ENCODE results near the gene HUNK. TPM values are rescaled to one million over a fixed set of nuclear protein-coding genes. Genes with fewer than 3 reads are reported as not detected.

HUNK gene
- total RNA-seq, 4 donors from 2014 or later, result 0.42 to 3.2 (median 1.0) TPM

- TF ChIP-seq POLR2A (IDR thresholded peaks at IDR 0.05; ENCODE audit: low read depth), result no peak
- TF ChIP-seq POLR2AphosphoS5 (IDR thresholded peaks at IDR 0.05), result no peak
- TF ChIP-seq CTCF (IDR thresholded peaks at IDR 0.05), result no peak
- TF ChIP-seq EP300 (IDR thresholded peaks at IDR 0.05), result no peak
- DNase-seq (ENCODE audit: extremely low spot score), result no peak
- 67% methylated on average over 3 of the region's 3 CpGs for WGBS
- intact Hi-C loops (cut with DNase I), result no loop called here
- Histone ChIP-seq H3K4me1 (no peaks in the 10 kb centered on the region), H3K27me3 (peaks cover 0 to 8% (median 0%) of the 10 kb centered on the region in 4 donors), H3K27ac (replicated peaks in 1 of 4) (no peak overlapping the region), H3K4me3 (no peak overlapping the region), H3K36me3 (no peaks in the 10 kb centered on the region), H3K9me3 (no peaks in the 10 kb centered on the region)
Measured at GRCh38 chr21:31952828-31953227, 80.0 kb downstream of the HUNK start.

- Histone ChIP-seq H3K27ac (replicated peaks in 1 of 4) (no peak overlapping the region), H3K27me3 (no peaks in the 10 kb centered on the region), H3K36me3 (no peaks in the 10 kb centered on the region), H3K4me1 (no peaks in the 10 kb centered on the region), H3K4me3 (no peak overlapping the region), H3K9me3 (peaks cover 0 to 10% (median 0%) of the 10 kb centered on the region in 4 donors)
- 81% methylated on average over 2 of the region's 2 CpGs for WGBS
- DNase-seq (ENCODE audit: extremely low spot score), result no peak
- intact Hi-C loops (cut with DNase I), result no loop called here
- TF ChIP-seq POLR2A (IDR thresholded peaks at IDR 0.05; ENCODE audit: low read depth) (no peak), EP300 (IDR thresholded peaks at IDR 0.05) (no peak), POLR2AphosphoS5 (IDR thresholded peaks at IDR 0.05) (no peak), CTCF (IDR thresholded peaks at IDR 0.05) (no peak)
Measured at GRCh38 chr21:31957631-31958030, 84.8 kb downstream of the HUNK start.

- Histone ChIP-seq H3K27me3 (no peaks in the 10 kb centered on the region), H3K4me3 (no peak overlapping the region), H3K4me1 (no peaks in the 10 kb centered on the region), H3K36me3 (no peaks in the 10 kb centered on the region), H3K9me3 (peaks cover 0 to 10% (median 0%) of the 10 kb centered on the region in 4 donors), H3K27ac (replicated peaks in 1 of 4) (no peak overlapping the region)
- intact Hi-C loops (cut with DNase I), result no loop called here
- 47% methylated on average over 2 of the region's 2 CpGs for WGBS
- TF ChIP-seq EP300 (IDR thresholded peaks at IDR 0.05), result no peak
- no peak for DNase-seq (ENCODE audit: extremely low spot score)
Measured at GRCh38 chr21:31959881-31960280, 87.1 kb downstream of the HUNK start.

- intact Hi-C loops (cut with DNase I), result no loop called here
- Histone ChIP-seq H3K9me3 (peaks cover 0 to 10% (median 0%) of the 10 kb centered on the region in 4 donors), H3K36me3 (no peaks in the 10 kb centered on the region), H3K27ac (replicated peaks in 1 of 4) (no peak overlapping the region), H3K27me3 (no peaks in the 10 kb centered on the region), H3K4me1 (no peaks in the 10 kb centered on the region), H3K4me3 (no peak overlapping the region)
- TF ChIP-seq POLR2AphosphoS5 (IDR thresholded peaks at IDR 0.05) (no peak), EP300 (IDR thresholded peaks at IDR 0.05) (no peak), CTCF (IDR thresholded peaks at IDR 0.05) (no peak), POLR2A (IDR thresholded peaks at IDR 0.05; ENCODE audit: low read depth) (no peak)
- WGBS, result 95% methylated on average over 3 of the region's 3 CpGs
- no peak for DNase-seq (ENCODE audit: extremely low spot score)
Measured at GRCh38 chr21:31961027-31961426, 88.2 kb downstream of the HUNK start.

- 86% methylated on average over 1 of the region's 1 CpG for WGBS
- no peaks in the 10 kb centered on the region for H3K36me3 ChIP-seq
- H3K4me1 ChIP-seq, result no peaks in the 10 kb centered on the region
- no peak overlapping the region for H3K27ac ChIP-seq (replicated peaks in 1 of 4)
- peaks cover 0 to 10% (median 0%) of the 10 kb centered on the region in 4 donors for H3K9me3 ChIP-seq
- no peak for DNase-seq (ENCODE audit: extremely low spot score)
- TF ChIP-seq POLR2AphosphoS5 (IDR thresholded peaks at IDR 0.05) (no peak), POLR2A (IDR thresholded peaks at IDR 0.05; ENCODE audit: low read depth) (no peak), EP300 (IDR thresholded peaks at IDR 0.05) (no peak)
- no peak overlapping the region for H3K4me3 ChIP-seq
- no peaks in the 10 kb centered on the region for H3K27me3 ChIP-seq
- intact Hi-C loops (cut with DNase I), result no loop called here
Measured at GRCh38 chr21:31961704-31962103, 88.9 kb downstream of the HUNK start.

GRCh38 chr21:31964692-31965091 lies 91.9 kb downstream of the HUNK start:
- intact Hi-C loops (cut with DNase I), result no loop called here
- no peaks in the 10 kb centered on the region for H3K36me3 ChIP-seq
- no peak for TF ChIP-seq EP300 (IDR thresholded peaks at IDR 0.05)
- TF ChIP-seq POLR2A (IDR thresholded peaks at IDR 0.05; ENCODE audit: low read depth), result no peak
- TF ChIP-seq CTCF (IDR thresholded peaks at IDR 0.05), result no peak
- no peak for TF ChIP-seq POLR2AphosphoS5 (IDR thresholded peaks at IDR 0.05)
- WGBS, result 87% methylated on average over 6 of the region's 6 CpGs
- peaks cover 0 to 10% (median 0%) of the 10 kb centered on the region in 4 donors for H3K9me3 ChIP-seq
- H3K4me1 ChIP-seq, result no peaks in the 10 kb centered on the region
- no peak overlapping the region for H3K27ac ChIP-seq (replicated peaks in 1 of 4)
- no peaks in the 10 kb centered on the region for H3K27me3 ChIP-seq
- no peak overlapping the region for H3K4me3 ChIP-seq
- DNase-seq (ENCODE audit: extremely low spot score), result no peak
